Calu3 (cell line): ENCODE measurements around the gene TPT1. TPM values are rescaled to one million over a fixed set of nuclear protein-coding genes. Genes with fewer than 3 reads are reported as not detected.
"Not testable (repeated sequence)": the region's sequence is repeated elsewhere in the genome, so short reads cannot be mapped to it uniquely, and the experiment has no call there.

ENCODE experiments used
- BruUV-seq: library from RNA; stranded (reverse); fragments of 400-500 nt; replicated peaks from 2 replicates; lab custom pipeline; 2021; lab: Mats Ljungman, UMichigan
- CTCF ChIA-PET: fragments of 300-600 bp; sonication (Branson Sonifier 250); formaldehyde crosslinking; loops from one replicate; lab custom pipeline; 2022; ENCODE audit warnings: antibody characterized with exemption; lab: Charles Lee
- DNase-seq: peaks from one replicate; pipeline ENCODE4 v3.0.0; 2022
- H3K27ac Mint-ChIP-seq: one replicate; pipeline ENCODE4 v1.8.0; 2022; ENCODE audit warnings: mixed read lengths; ENCODE audit not compliant: unreplicated experiment
- H3K27me3 Mint-ChIP-seq: one replicate; pipeline ENCODE4 v1.8.0; 2022; ENCODE audit warnings: mixed read lengths; ENCODE audit not compliant: unreplicated experiment
- H3K36me3 Mint-ChIP-seq: one replicate; pipeline ENCODE4 v1.8.0; 2022; ENCODE audit warnings: mild to moderate bottlenecking, moderate library complexity, mixed read lengths; ENCODE audit not compliant: insufficient read depth, unreplicated experiment
- H3K4me1 Mint-ChIP-seq: one replicate; pipeline ENCODE4 v1.8.0; 2022; ENCODE audit warnings: mild to moderate bottlenecking, low read depth, mixed read lengths; ENCODE audit not compliant: unreplicated experiment
- H3K4me3 Mint-ChIP-seq: one replicate; pipeline ENCODE4 v1.8.0; 2022; ENCODE audit warnings: mild to moderate bottlenecking, low read depth, moderate library complexity, mixed read lengths; ENCODE audit not compliant: unreplicated experiment
- H3K9me3 Mint-ChIP-seq: one replicate; pipeline ENCODE4 v1.8.0; 2022; ENCODE audit warnings: low read depth, mixed read lengths; ENCODE audit not compliant: unreplicated experiment
- intact Hi-C: fragments of 100-400 bp; cut with micrococcal nuclease; formaldehyde crosslinking; loops from one replicate; pipeline ENCODE4 v1.10.0; 2022; ENCODE audit not compliant: unreplicated experiment
- total RNA-seq: library from RNA; stranded (reverse); gene quantifications from 2 replicates; pipeline ENCODE4 v1.2.3, GENCODE V29; 2022
- TF ChIP-seq, protein P1 (sequence below): fragments of 200-600 bp; IDR thresholded peaks from one replicate; pipeline ENCODE4 v1.8.0; 2022; ENCODE audit warnings: antibody characterized with exemption; ENCODE audit not compliant: unreplicated experiment

The TPT1 gene
- total RNA-seq, 1 experiment from 2014 or later: 1,652 TPM

DNA sequence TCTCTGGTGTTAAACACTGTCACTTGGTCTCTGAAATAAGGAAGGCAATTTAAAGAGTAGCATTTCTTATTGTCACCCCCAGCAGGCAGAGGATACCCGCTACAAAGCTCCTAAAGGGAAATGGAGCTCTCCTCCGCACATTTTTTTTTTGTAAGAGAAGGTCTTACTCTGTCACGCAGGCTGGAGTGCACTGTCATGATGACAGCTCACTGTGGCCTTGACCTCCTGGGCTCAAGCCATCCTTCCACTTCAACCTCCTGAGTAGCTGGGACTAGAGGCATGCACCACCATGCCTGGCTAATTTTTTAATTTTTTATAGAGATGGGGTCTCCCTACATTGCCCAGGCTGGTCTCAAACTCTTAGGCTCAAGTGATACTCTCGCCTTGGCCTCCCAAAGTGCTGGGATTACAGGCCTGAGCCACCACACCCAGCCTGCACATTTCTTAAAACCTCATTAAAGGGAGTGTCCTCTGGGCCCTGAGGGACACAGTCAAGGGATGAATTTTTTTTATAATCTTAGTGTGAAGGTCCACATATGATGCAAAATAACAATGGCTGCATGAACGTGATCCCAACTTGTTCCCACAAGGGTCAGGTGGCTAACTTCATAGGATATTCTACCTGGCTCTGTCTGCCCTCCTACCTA lies 45.0 kb upstream of the TPT1 start:
- TF ChIP-seq, protein P1, sequence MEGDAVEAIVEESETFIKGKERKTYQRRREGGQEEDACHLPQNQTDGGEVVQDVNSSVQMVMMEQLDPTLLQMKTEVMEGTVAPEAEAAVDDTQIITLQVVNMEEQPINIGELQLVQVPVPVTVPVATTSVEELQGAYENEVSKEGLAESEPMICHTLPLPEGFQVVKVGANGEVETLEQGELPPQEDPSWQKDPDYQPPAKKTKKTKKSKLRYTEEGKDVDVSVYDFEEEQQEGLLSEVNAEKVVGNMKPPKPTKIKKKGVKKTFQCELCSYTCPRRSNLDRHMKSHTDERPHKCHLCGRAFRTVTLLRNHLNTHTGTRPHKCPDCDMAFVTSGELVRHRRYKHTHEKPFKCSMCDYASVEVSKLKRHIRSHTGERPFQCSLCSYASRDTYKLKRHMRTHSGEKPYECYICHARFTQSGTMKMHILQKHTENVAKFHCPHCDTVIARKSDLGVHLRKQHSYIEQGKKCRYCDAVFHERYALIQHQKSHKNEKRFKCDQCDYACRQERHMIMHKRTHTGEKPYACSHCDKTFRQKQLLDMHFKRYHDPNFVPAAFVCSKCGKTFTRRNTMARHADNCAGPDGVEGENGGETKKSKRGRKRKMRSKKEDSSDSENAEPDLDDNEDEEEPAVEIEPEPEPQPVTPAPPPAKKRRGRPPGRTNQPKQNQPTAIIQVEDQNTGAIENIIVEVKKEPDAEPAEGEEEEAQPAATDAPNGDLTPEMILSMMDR: no peak
- no peak for DNase-seq
- intact Hi-C loops: no loop called here
- Mint-ChIP-seq H3K9me3 (no peaks in the 10 kb centered on the region), H3K4me3 (no peak overlapping the region), H3K36me3 (peaks cover 2% of the 10 kb centered on the region), H3K4me1 (no peaks in the 10 kb centered on the region), H3K27me3 (no peaks in the 10 kb centered on the region), H3K27ac (no peak overlapping the region)
- CTCF ChIA-PET: no interaction called here
- no TSS peak for BruUV-seq

GRCh38 chr13:45385320-45385719 lies 44.3 kb upstream of the TPT1 start:
- no peaks in the 10 kb centered on the region for H3K9me3 Mint-ChIP-seq
- H3K36me3 Mint-ChIP-seq: no peaks in the 10 kb centered on the region
- intact Hi-C loops: no loop called here
- no peak for DNase-seq
- CTCF ChIA-PET: no interaction called here
- no peaks in the 10 kb centered on the region for H3K4me1 Mint-ChIP-seq
- BruUV-seq: no TSS peak
- H3K27me3 Mint-ChIP-seq: no peaks in the 10 kb centered on the region
- TF ChIP-seq, protein P1: no peak
- H3K27ac Mint-ChIP-seq: no peak overlapping the region
- H3K4me3 Mint-ChIP-seq: no peak overlapping the region

DNA sequence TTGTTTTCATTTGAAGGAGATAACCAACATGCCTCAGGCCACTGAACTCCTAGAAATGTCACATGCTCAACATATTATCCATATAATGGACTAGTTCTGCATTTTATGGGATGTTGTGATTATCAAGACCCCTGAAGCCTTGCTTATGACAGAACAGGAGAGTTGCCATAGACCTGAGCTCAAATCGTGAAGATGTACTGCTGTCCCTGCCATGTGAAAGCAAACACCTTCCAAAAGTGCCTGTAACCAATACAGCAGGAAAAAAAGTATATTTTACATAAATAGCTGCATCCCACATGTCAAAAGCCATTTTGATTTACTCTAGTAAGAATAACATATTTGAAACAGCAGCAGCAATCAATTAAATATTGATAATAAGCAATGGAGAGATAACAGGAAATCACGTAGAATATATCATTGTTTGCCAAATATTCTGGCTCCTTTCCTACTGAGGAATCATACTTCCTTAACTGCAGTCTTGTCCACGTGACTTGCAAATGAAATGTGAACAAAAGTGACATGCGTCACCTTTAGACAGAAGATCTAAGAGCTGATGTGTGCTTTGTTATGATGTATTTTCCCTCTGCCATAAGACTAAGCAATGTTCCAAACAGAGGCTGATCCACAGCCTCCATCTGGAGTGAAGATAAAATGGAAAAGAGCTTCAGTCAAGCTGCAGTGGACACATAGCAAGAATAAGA lies 43.6 kb upstream of the TPT1 start:
- DNase-seq: no peak
- CTCF ChIA-PET: no interaction called here
- BruUV-seq: no TSS peak

GRCh38 chr13:45382739-45383138 lies 41.8 kb upstream of the TPT1 start:
- H3K4me1 Mint-ChIP-seq, H3K36me3 Mint-ChIP-seq, BruUV-seq, DNase-seq, intact Hi-C loops, H3K9me3 Mint-ChIP-seq, H3K4me3 Mint-ChIP-seq, CTCF ChIA-PET, H3K27me3 Mint-ChIP-seq, H3K27ac Mint-ChIP-seq: not testable (repeated sequence)

More for the DNA sequence above, 43.6 kb upstream of the TPT1 start:
- H3K27ac Mint-ChIP-seq: no peak overlapping the region
- no peak overlapping the region for H3K4me3 Mint-ChIP-seq
- H3K4me1 Mint-ChIP-seq: no peaks in the 10 kb centered on the region
- no peaks in the 10 kb centered on the region for H3K9me3 Mint-ChIP-seq
- no peaks in the 10 kb centered on the region for H3K36me3 Mint-ChIP-seq
- no peaks in the 10 kb centered on the region for H3K27me3 Mint-ChIP-seq
- intact Hi-C loops: no loop called here
- TF ChIP-seq, protein P1: no peak

- Mint-ChIP-seq H3K4me1 (no peaks in the 10 kb centered on the region), H3K4me3 (no peak overlapping the region), H3K27me3 (no peaks in the 10 kb centered on the region), H3K27ac (no peak overlapping the region), H3K36me3 (peaks cover 6% of the 10 kb centered on the region), H3K9me3 (no peaks in the 10 kb centered on the region)
- no TSS peak for BruUV-seq
- intact Hi-C loops: no loop called here
- no peak for DNase-seq
- CTCF ChIA-PET: no interaction called here
- TF ChIP-seq, protein P1: no peak
These were observed 40.2 kb upstream of the TPT1 start for GRCh38 chr13:45381196-45381595.

DNA sequence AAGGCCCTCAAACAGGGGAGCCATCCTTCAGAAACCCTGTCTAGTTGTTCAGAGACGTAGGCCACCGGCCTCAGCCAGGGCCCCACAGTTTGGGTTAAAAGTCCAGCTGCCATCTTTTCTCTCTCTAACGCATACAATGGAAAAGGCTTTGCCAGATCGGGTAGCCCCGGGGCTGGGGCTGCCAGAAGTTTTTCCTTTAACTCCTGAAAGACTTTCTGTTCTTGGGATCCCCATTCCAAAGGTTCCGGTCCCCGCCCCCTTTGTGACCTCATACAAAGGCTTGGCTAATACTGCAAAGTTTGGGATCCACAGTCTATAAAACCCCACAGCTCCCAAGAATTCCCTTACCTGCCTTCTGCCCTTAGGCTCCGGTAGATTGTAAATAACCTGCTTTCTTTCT lies 39.7 kb upstream of the TPT1 start:
- H3K4me3 Mint-ChIP-seq, CTCF ChIA-PET, H3K9me3 Mint-ChIP-seq, H3K27ac Mint-ChIP-seq, BruUV-seq, intact Hi-C loops, DNase-seq, H3K27me3 Mint-ChIP-seq, H3K36me3 Mint-ChIP-seq, H3K4me1 Mint-ChIP-seq: not testable (repeated sequence)

- H3K4me1 Mint-ChIP-seq, DNase-seq, CTCF ChIA-PET, H3K27me3 Mint-ChIP-seq, intact Hi-C loops, H3K9me3 Mint-ChIP-seq, H3K4me3 Mint-ChIP-seq, H3K36me3 Mint-ChIP-seq, H3K27ac Mint-ChIP-seq, BruUV-seq: not testable (repeated sequence)
These were observed 38.5 kb upstream of the TPT1 start for GRCh38 chr13:45379516-45379915.
